ENCODE results near the gene PYM1.

The PYM1 gene

GRCh38 chr12:55927588-55928502 lies at the start of gene PYM1:
TSS of gene PYM1 (minus strand) at chr12:55927894. CDS start at chr12:55927761, 133 bp downstream.
- peak; percentile 42 for DNase-seq

- no peak for DNase-seq
Measured at GRCh38 chr12:55974308-55974730, 46.6 kb upstream of the PYM1 start.

GRCh38 chr12:55973599-55974307 lies 46.1 kb upstream of the PYM1 start, which contains the start of gene RAB5B:
TSS of gene RAB5B (plus strand) at chr12:55974078. CDS start at chr12:55986961, 12,883 bp downstream.
- peak; percentile 100 for DNase-seq

- no peak for DNase-seq
Measured at GRCh38 chr12:55972911-55973598, 45.4 kb upstream of the PYM1 start.

GRCh38 chr12:55972456-55972855 lies 44.8 kb upstream of the PYM1 start:
- DNase-seq = no peak

GRCh38 chr12:55972042-55972441 lies 44.3 kb upstream of the PYM1 start:
- DNase-seq = no peak

GRCh38 chr12:55970775-55971174 lies 43.1 kb upstream of the PYM1 start:
- DNase-seq = no peak

GRCh38 chr12:55969356-55969755 lies 41.7 kb upstream of the PYM1 start:
- DNase-seq = no peak

- peak; percentile 65 for DNase-seq
Measured at GRCh38 chr12:55966408-55967281, 39.0 kb upstream of the PYM1 start, which contains the start of gene CDK2. TSS of gene CDK2 (plus strand) at chr12:55966830. CDS start at chr12:55967009, 179 bp downstream.

GRCh38 chr12:55965941-55966407 lies 38.3 kb upstream of the PYM1 start, which contains the start of gene PMEL:
TSS of gene PMEL (minus strand) at chr12:55966042. CDS start at chr12:55966011, 31 bp downstream.
- no peak for DNase-seq

GRCh38 chr12:55965240-55965639 lies 37.5 kb upstream of the PYM1 start:
- DNase-seq = no peak

GRCh38 chr12:55963760-55964159 lies 36.1 kb upstream of the PYM1 start:
- no peak for DNase-seq

GRCh38 chr12:55957106-55957859 lies 29.6 kb upstream of the PYM1 start:
- DNase-seq = no peak

- DNase-seq = no peak
Measured at GRCh38 chr12:55955800-55956508, 28.3 kb upstream of the PYM1 start.

- no peak for DNase-seq
Measured at GRCh38 chr12:55955344-55955743, 27.6 kb upstream of the PYM1 start.

GRCh38 chr12:55946553-55946952 lies 18.9 kb upstream of the PYM1 start:
- no peak for DNase-seq

- DNase-seq = no peak
Measured at GRCh38 chr12:55942577-55943136, 15.0 kb upstream of the PYM1 start.

GRCh38 chr12:55942055-55942454 lies 14.4 kb upstream of the PYM1 start:
- no peak for DNase-seq

GRCh38 chr12:55940065-55940732 lies 12.5 kb upstream of the PYM1 start:
- DNase-seq = peak; percentile 36

Data from NCI-H446 treated with DMSO at 0.1 percent for 48 hours (cell line).